ENCODE results near the gene PAPLN. TPM values are rescaled to one million over a fixed set of nuclear protein-coding genes. Genes with fewer than 3 reads are reported as not detected.

The PAPLN gene
- total and polyA plus RNA-seq, 9 of the 15 experiments (the other 6 are each of a cell fraction or from before 2014, with no cell fraction given), result 0.43 to 3.5 (median 1.7) TPM

DNA sequence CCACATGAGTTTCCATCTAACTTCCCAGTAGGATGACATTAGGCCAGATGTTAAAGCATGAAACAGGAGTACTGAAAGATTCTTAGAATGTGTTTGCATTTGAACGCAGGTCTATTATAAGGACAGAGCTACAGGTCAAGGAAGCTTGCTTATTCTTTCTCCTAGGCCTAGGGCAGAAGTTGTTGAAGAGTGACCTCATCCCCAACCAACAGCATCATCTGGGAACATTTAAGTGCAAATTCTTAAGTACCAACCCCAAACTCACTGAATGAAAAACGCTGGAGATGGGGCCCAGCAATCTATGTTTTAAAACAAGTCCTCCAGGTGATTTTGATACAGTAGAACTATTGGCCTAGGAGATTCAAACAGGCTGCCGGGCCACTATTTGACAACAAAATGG is 52.4 kb downstream of the PAPLN start:
- CTCF ChIA-PET (ENCODE audit: low intra/inter-chr PET ratio), result no interaction called here
- Histone ChIP-seq H3K79me2 (ENCODE audit: control insufficient read depth, insufficient read depth, low read length) (no peaks in the 10 kb centered on the region), H3K27ac (ENCODE audit: extremely low read depth, low read depth, low read length) (no peak overlapping the region), H3K4me1 (replicated peaks in 1 of 2; ENCODE audit: control insufficient read depth in 2 of 2, insufficient read depth in 2 of 2, low read length in 2 of 2) (no peaks in the 10 kb centered on the region), H3K36me3 (ENCODE audit: control insufficient read depth, insufficient read depth, low read length) (peaks cover 27% of the 10 kb centered on the region; the same call in 2 of the 3 replicates), H3K27me3 (ENCODE audit: control insufficient read depth in 2 of 2, insufficient read depth in 2 of 2, low read length in 2 of 2) (no peaks in the 10 kb centered on the region), H3K9me1 (ENCODE audit: control insufficient read depth, insufficient read depth, low read length) (no peaks in the 10 kb centered on the region), H3K4me3 (no peak overlapping the region), H3K9ac (ENCODE audit: insufficient read depth in 1 of 2, low read depth in 2 of 2, low read length in 2 of 2) (no peak overlapping the region), H4K20me1 (replicated peaks; ENCODE audit: control insufficient read depth, insufficient read depth, low read length) (no peaks in the 10 kb centered on the region), H2AFZ (ENCODE audit: low read depth, low read length) (no peak overlapping the region), H3K9me3 (replicated peaks; ENCODE audit: control insufficient read depth, insufficient read depth, low read depth, low read length) (no peaks in the 10 kb centered on the region), H3K4me2 (ENCODE audit: insufficient read depth, low read length) (no peak overlapping the region)
- ATAC-seq (no peak), FAIRE-seq (no peak), DNase-seq (ENCODE audit: extremely low read depth in 1 of 4, low spot score in 3 of 4) (no peak)
- POLR2A ChIA-PET, result interaction anchor here (1.3 kb wide), 1 partner anchor 34 kb away, joined by 3 read pairs; no protein-coding TSS in a partner anchor
- WGBS (ENCODE audit: insufficient coverage, low coverage, missing lambda C conversion rate), result 62% methylated on average over 3 of the region's 3 CpGs
- BruUV-seq (replicated peaks), result no TSS peak
- no peak for TF ChIP-seq ZNF75A (CRISPR knock-in tag; IDR thresholded peaks at IDR 0.05)
- no peak for TF ChIP-seq KAT2B (IDR thresholded peaks at IDR 0.05; ENCODE audit: low read depth, low read length)
- TF ChIP-seq HDAC8 (tag; IDR thresholded peaks at IDR 0.05), result no peak
- intact Hi-C loops (cut with micrococcal nuclease), result no loop called here
- in situ Hi-C loops (cut with MboI), result no loop called here

DNA sequence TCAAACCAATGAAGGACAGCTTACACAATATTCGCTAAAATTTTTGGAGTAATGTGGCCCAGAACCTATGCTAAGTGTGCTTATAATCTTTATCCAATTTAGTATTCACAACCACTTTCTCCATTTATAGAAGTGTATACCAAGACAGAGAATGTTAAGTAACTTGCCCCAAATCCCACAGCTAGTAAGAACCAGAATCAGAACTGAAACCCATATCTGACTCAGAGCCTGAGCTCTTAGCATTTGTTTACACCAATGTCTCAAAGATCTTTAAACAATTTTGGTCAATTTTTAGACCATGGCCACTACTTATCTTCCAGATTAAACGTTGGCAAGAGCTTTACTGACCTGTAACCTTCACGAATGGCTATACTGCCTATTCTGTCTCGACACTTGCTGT is 53.0 kb downstream of the PAPLN start:
- TF ChIP-seq ZNF239 (CRISPR knock-in tag; IDR thresholded peaks at IDR 0.05) (no peak), GABPA (tag; conservative IDR thresholded peaks at IDR 0.05; ENCODE audit: low read depth) (no peak), EGR1 (conservative IDR thresholded peaks at IDR 0.05) (no peak)
- TF ChIP-seq, protein P1, sequence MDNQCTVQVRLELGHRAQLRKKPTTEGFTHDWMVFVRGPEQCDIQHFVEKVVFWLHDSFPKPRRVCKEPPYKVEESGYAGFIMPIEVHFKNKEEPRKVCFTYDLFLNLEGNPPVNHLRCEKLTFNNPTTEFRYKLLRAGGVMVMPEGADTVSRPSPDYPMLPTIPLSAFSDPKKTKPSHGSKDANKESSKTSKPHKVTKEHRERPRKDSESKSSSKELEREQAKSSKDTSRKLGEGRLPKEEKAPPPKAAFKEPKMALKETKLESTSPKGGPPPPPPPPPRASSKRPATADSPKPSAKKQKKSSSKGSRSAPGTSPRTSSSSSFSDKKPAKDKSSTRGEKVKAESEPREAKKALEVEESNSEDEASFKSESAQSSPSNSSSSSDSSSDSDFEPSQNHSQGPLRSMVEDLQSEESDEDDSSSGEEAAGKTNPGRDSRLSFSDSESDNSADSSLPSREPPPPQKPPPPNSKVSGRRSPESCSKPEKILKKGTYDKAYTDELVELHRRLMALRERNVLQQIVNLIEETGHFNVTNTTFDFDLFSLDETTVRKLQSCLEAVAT (IDR thresholded peaks at IDR 0.05), result no peak
- TF ChIP-seq, protein P2, sequence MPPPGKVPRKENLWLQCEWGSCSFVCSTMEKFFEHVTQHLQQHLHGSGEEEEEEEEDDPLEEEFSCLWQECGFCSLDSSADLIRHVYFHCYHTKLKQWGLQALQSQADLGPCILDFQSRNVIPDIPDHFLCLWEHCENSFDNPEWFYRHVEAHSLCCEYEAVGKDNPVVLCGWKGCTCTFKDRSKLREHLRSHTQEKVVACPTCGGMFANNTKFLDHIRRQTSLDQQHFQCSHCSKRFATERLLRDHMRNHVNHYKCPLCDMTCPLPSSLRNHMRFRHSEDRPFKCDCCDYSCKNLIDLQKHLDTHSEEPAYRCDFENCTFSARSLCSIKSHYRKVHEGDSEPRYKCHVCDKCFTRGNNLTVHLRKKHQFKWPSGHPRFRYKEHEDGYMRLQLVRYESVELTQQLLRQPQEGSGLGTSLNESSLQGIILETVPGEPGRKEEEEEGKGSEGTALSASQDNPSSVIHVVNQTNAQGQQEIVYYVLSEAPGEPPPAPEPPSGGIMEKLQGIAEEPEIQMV (tag; conservative IDR thresholded peaks at IDR 0.05; ENCODE audit: low read depth), result no peak
- peaks cover 22% of the 10 kb centered on the region; the same call in 1 of the 3 replicates for H3K36me3 ChIP-seq (ENCODE audit: control insufficient read depth, insufficient read depth, low read length)
- in situ Hi-C loops (cut with MboI) (no loop called here), intact Hi-C loops (cut with micrococcal nuclease) (no loop called here)
- no peak overlapping the region for H3K4me2 ChIP-seq (ENCODE audit: insufficient read depth, low read length)
- WGBS (ENCODE audit: insufficient coverage, low coverage, missing lambda C conversion rate), result 80% methylated on average over 4 of the region's 4 CpGs
- H3K27ac ChIP-seq (ENCODE audit: extremely low read depth, low read depth, low read length), result no peak overlapping the region
- FAIRE-seq (no peak), ATAC-seq (no peak), DNase-seq (ENCODE audit: extremely low read depth in 1 of 4, low spot score in 3 of 4) (no peak)
- no peaks in the 10 kb centered on the region for H3K9me1 ChIP-seq (ENCODE audit: control insufficient read depth, insufficient read depth, low read length)
- POLR2A ChIA-PET, result no interaction called here
- no TSS peak for BruUV-seq (replicated peaks)
- H3K4me1 ChIP-seq (replicated peaks in 1 of 2; ENCODE audit: control insufficient read depth in 2 of 2, insufficient read depth in 2 of 2, low read length in 2 of 2), result no peaks in the 10 kb centered on the region
- no peak overlapping the region for H2AFZ ChIP-seq (ENCODE audit: low read depth, low read length)
- H4K20me1 ChIP-seq (replicated peaks; ENCODE audit: control insufficient read depth, insufficient read depth, low read length), result no peaks in the 10 kb centered on the region
- no peak overlapping the region for H3K9ac ChIP-seq (ENCODE audit: insufficient read depth in 1 of 2, low read depth in 2 of 2, low read length in 2 of 2)
- H3K27me3 ChIP-seq (ENCODE audit: control insufficient read depth in 2 of 2, insufficient read depth in 2 of 2, low read length in 2 of 2), result no peaks in the 10 kb centered on the region
- H3K4me3 ChIP-seq, result no peak overlapping the region
- no peaks in the 10 kb centered on the region for H3K9me3 ChIP-seq (replicated peaks; ENCODE audit: control insufficient read depth, insufficient read depth, low read depth, low read length)
- CTCF ChIA-PET (ENCODE audit: low intra/inter-chr PET ratio), result no interaction called here
- no peaks in the 10 kb centered on the region for H3K79me2 ChIP-seq (ENCODE audit: control insufficient read depth, insufficient read depth, low read length)
